ENCODE results near the gene BAHCC1.

The BAHCC1 gene

GRCh38 chr17:81411305-81411704 lies 16.0 kb downstream of the BAHCC1 start:
- no peak for DNase-seq (ENCODE audit: low spot score)
- Histone ChIP-seq H3K9me3 (replicated peaks in 1 of 2; ENCODE audit: control insufficient read depth in 2 of 2, insufficient read depth in 1 of 2, low read depth in 1 of 2, low read length in 2 of 2) (no peaks in the 10 kb centered on the region), H4K91ac (ENCODE audit: low read depth, low read length, poor library complexity) (no peak overlapping the region), H3K4me1 (ENCODE audit: control insufficient read depth in 2 of 2, insufficient read depth in 1 of 2, low read depth in 1 of 2, low read length in 2 of 2) (peaks cover 18 to 22% of the 10 kb centered on the region in 2 donors), H3K79me1 (ENCODE audit: low read depth, low read length) (peaks cover 40% of the 10 kb centered on the region), H2BK5ac (ENCODE audit: low read length) (no peak overlapping the region), H3K27ac (replicated peaks; ENCODE audit: low read length) (no peak overlapping the region), H2BK15ac (ENCODE audit: low read length) (no peak overlapping the region), H4K8ac (ENCODE audit: low read depth, low read length) (no peak overlapping the region), H2BK12ac (ENCODE audit: low read length) (no peak overlapping the region), H3K36me3 (replicated peaks in 1 of 2; ENCODE audit: control insufficient read depth in 2 of 2, insufficient read depth in 2 of 2, low read length in 2 of 2) (peaks cover 0 to 3% of the 10 kb centered on the region in 2 donors), H3K14ac (ENCODE audit: low read length) (peak overlapping the region; percentile 21), H3K23ac (ENCODE audit: low read depth, low read length, poor library complexity) (peak overlapping the region; percentile 80), H2AFZ (ENCODE audit: low read length) (no peak overlapping the region), H3K4ac (ENCODE audit: low read length) (no peak overlapping the region), H3K4me2 (ENCODE audit: insufficient read depth, low read length, poor library complexity, severe bottlenecking) (no peak overlapping the region), H3K4me3 (ENCODE audit: low read length in 2 of 2) (no peak overlapping the region), H3K27me3 (ENCODE audit: control insufficient read depth in 3 of 3, insufficient read depth in 3 of 3, low read depth in 1 of 3, low read length in 3 of 3) (peaks cover 0 to 2% (median 0%) of the 10 kb centered on the region in 3 experiments), H3K9ac (ENCODE audit: low read depth, low read length, poor library complexity) (no peak overlapping the region), H2AK5ac (ENCODE audit: low read depth, low read length) (peak overlapping the region; percentile 97), H3K18ac (ENCODE audit: low read length) (peak overlapping the region; percentile 85), H2BK120ac (ENCODE audit: low read depth, low read length) (no peak overlapping the region)
- no CpG with 5 or more reads among the region's 8 CpGs for WGBS, 2 donors (ENCODE audit: extremely low coverage in 2 of 2, insufficient read length in 2 of 2, insufficient replicate concordance in 1 of 2)

- Histone ChIP-seq H3K27me3 (ENCODE audit: control insufficient read depth in 3 of 3, insufficient read depth in 3 of 3, low read depth in 1 of 3, low read length in 3 of 3) (peaks cover 0 to 2% (median 0%) of the 10 kb centered on the region in 3 experiments), H3K4ac (ENCODE audit: low read length) (no peak overlapping the region), H4K91ac (ENCODE audit: low read depth, low read length, poor library complexity) (no peak overlapping the region), H3K27ac (replicated peaks; ENCODE audit: low read length) (no peak overlapping the region), H2AFZ (ENCODE audit: low read length) (no peak overlapping the region), H3K18ac (ENCODE audit: low read length) (peak overlapping the region; percentile 71), H3K4me2 (ENCODE audit: insufficient read depth, low read length, poor library complexity, severe bottlenecking) (no peak overlapping the region), H2BK15ac (ENCODE audit: low read length) (peak overlapping the region; percentile 15), H2BK5ac (ENCODE audit: low read length) (peak overlapping the region; percentile 90), H3K14ac (ENCODE audit: low read length) (peak overlapping the region; percentile 31), H3K23ac (ENCODE audit: low read depth, low read length, poor library complexity) (no peak overlapping the region), H3K36me3 (replicated peaks in 1 of 2; ENCODE audit: control insufficient read depth in 2 of 2, insufficient read depth in 2 of 2, low read length in 2 of 2) (peaks cover 0 to 5% of the 10 kb centered on the region in 2 donors), H2BK12ac (ENCODE audit: low read length) (no peak overlapping the region), H3K9me3 (replicated peaks in 1 of 2; ENCODE audit: control insufficient read depth in 2 of 2, insufficient read depth in 1 of 2, low read depth in 1 of 2, low read length in 2 of 2) (no peaks in the 10 kb centered on the region), H3K4me1 (ENCODE audit: control insufficient read depth in 2 of 2, insufficient read depth in 1 of 2, low read depth in 1 of 2, low read length in 2 of 2) (peaks cover 20 to 22% of the 10 kb centered on the region in 2 donors), H3K9ac (ENCODE audit: low read depth, low read length, poor library complexity) (no peak overlapping the region), H4K8ac (ENCODE audit: low read depth, low read length) (no peak overlapping the region), H3K79me1 (ENCODE audit: low read depth, low read length) (peaks cover 46% of the 10 kb centered on the region), H3K4me3 (ENCODE audit: low read length in 2 of 2) (no peak overlapping the region), H2BK120ac (ENCODE audit: low read depth, low read length) (no peak overlapping the region), H2AK5ac (ENCODE audit: low read depth, low read length) (peak overlapping the region; percentile 92)
- no CpG with 5 or more reads among the region's 29 CpGs for WGBS, 2 donors (ENCODE audit: extremely low coverage in 2 of 2, insufficient read length in 2 of 2, insufficient replicate concordance in 1 of 2)
- DNase-seq (ENCODE audit: low spot score): no peak
Observed at GRCh38 chr17:81412490-81413093, 17.3 kb downstream of the BAHCC1 start.

GRCh38 chr17:81413497-81414135 lies 18.4 kb downstream of the BAHCC1 start:
- Histone ChIP-seq H2BK120ac (ENCODE audit: low read depth, low read length) (no peak overlapping the region), H3K27ac (replicated peaks; ENCODE audit: low read length) (no peak overlapping the region), H4K8ac (ENCODE audit: low read depth, low read length) (peak overlapping the region; percentile 43), H3K9ac (ENCODE audit: low read depth, low read length, poor library complexity) (peak overlapping the region; percentile 70), H3K36me3 (replicated peaks in 1 of 2; ENCODE audit: control insufficient read depth in 2 of 2, insufficient read depth in 2 of 2, low read length in 2 of 2) (peaks cover 2 to 3% of the 10 kb centered on the region in 2 donors), H3K4me2 (ENCODE audit: insufficient read depth, low read length, poor library complexity, severe bottlenecking) (no peak overlapping the region), H3K9me3 (replicated peaks in 1 of 2; ENCODE audit: control insufficient read depth in 2 of 2, insufficient read depth in 1 of 2, low read depth in 1 of 2, low read length in 2 of 2) (no peaks in the 10 kb centered on the region), H2BK5ac (ENCODE audit: low read length) (peak overlapping the region; percentile 90), H2AFZ (ENCODE audit: low read length) (no peak overlapping the region), H3K79me1 (ENCODE audit: low read depth, low read length) (peaks cover 44% of the 10 kb centered on the region), H3K23ac (ENCODE audit: low read depth, low read length, poor library complexity) (peak overlapping the region; percentile 91), H3K4me1 (ENCODE audit: control insufficient read depth in 2 of 2, insufficient read depth in 1 of 2, low read depth in 1 of 2, low read length in 2 of 2) (peaks cover 20 to 21% of the 10 kb centered on the region in 2 donors), H3K18ac (ENCODE audit: low read length) (peak overlapping the region; percentile 71), H2BK15ac (ENCODE audit: low read length) (no peak overlapping the region), H2BK12ac (ENCODE audit: low read length) (no peak overlapping the region), H3K4me3 (ENCODE audit: low read length in 2 of 2) (no peak overlapping the region), H3K4ac (ENCODE audit: low read length) (no peak overlapping the region), H3K27me3 (ENCODE audit: control insufficient read depth in 3 of 3, insufficient read depth in 3 of 3, low read depth in 1 of 3, low read length in 3 of 3) (peaks cover 0 to 2% (median 0%) of the 10 kb centered on the region in 3 experiments), H2AK5ac (ENCODE audit: low read depth, low read length) (peak overlapping the region; percentile 92), H3K14ac (ENCODE audit: low read length) (peak overlapping the region; percentile 63), H4K91ac (ENCODE audit: low read depth, low read length, poor library complexity) (no peak overlapping the region)
- no CpG with 5 or more reads among the region's 30 CpGs for WGBS, 2 donors (ENCODE audit: extremely low coverage in 2 of 2, insufficient read length in 2 of 2, insufficient replicate concordance in 1 of 2)
- DNase-seq (ENCODE audit: low spot score): no peak

GRCh38 chr17:81414756-81415516 lies 19.7 kb downstream of the BAHCC1 start:
- H3K18ac ChIP-seq (ENCODE audit: low read length): peak overlapping the region; percentile 76
- H3K9ac ChIP-seq (ENCODE audit: low read depth, low read length, poor library complexity): peak overlapping the region; percentile 70
- H3K79me1 ChIP-seq (ENCODE audit: low read depth, low read length): peaks cover 42% of the 10 kb centered on the region
- H3K4me2 ChIP-seq (ENCODE audit: insufficient read depth, low read length, poor library complexity, severe bottlenecking): no peak overlapping the region
- no peak overlapping the region for H2AFZ ChIP-seq (ENCODE audit: low read length)
- H3K14ac ChIP-seq (ENCODE audit: low read length): no peak overlapping the region
- peaks cover 19 to 27% of the 10 kb centered on the region in 2 donors for H3K4me1 ChIP-seq (ENCODE audit: control insufficient read depth in 2 of 2, insufficient read depth in 1 of 2, low read depth in 1 of 2, low read length in 2 of 2)
- no peak overlapping the region for H2BK15ac ChIP-seq (ENCODE audit: low read length)
- peaks cover 3 to 5% of the 10 kb centered on the region in 2 donors for H3K36me3 ChIP-seq (replicated peaks in 1 of 2; ENCODE audit: control insufficient read depth in 2 of 2, insufficient read depth in 2 of 2, low read length in 2 of 2)
- H2BK120ac ChIP-seq (ENCODE audit: low read depth, low read length): no peak overlapping the region
- peak overlapping the region; percentile 70 for H2AK5ac ChIP-seq (ENCODE audit: low read depth, low read length)
- no peak overlapping the region for H4K91ac ChIP-seq (ENCODE audit: low read depth, low read length, poor library complexity)
- peak overlapping the region; percentile 43 for H4K8ac ChIP-seq (ENCODE audit: low read depth, low read length)
- no peak overlapping the region for H3K4ac ChIP-seq (ENCODE audit: low read length)
- peak overlapping the region; percentile 80 for H3K23ac ChIP-seq (ENCODE audit: low read depth, low read length, poor library complexity)
- peak overlapping the region; percentile 66 for H2BK5ac ChIP-seq (ENCODE audit: low read length)
- no peak for DNase-seq (ENCODE audit: low spot score)
- H3K27me3 ChIP-seq (ENCODE audit: control insufficient read depth in 3 of 3, insufficient read depth in 3 of 3, low read depth in 1 of 3, low read length in 3 of 3): peaks cover 0 to 2% (median 0%) of the 10 kb centered on the region in 3 experiments
- no peaks in the 10 kb centered on the region for H3K9me3 ChIP-seq (replicated peaks in 1 of 2; ENCODE audit: control insufficient read depth in 2 of 2, insufficient read depth in 1 of 2, low read depth in 1 of 2, low read length in 2 of 2)
- no peak overlapping the region for H2BK12ac ChIP-seq (ENCODE audit: low read length)
- WGBS, 2 donors (ENCODE audit: extremely low coverage in 2 of 2, insufficient read length in 2 of 2, insufficient replicate concordance in 1 of 2): no CpG with 5 or more reads among the region's 41 CpGs
- H3K4me3 ChIP-seq (ENCODE audit: low read length in 2 of 2): no peak overlapping the region
- H3K27ac ChIP-seq (replicated peaks; ENCODE audit: low read length): no peak overlapping the region

All from neuronal stem cell (in vitro differentiated cells).